ENCODE data around the gene FXYD4. TPM values are rescaled to one million over a fixed set of nuclear protein-coding genes. Genes with fewer than 3 reads are reported as not detected.

The FXYD4 gene
- total and polyA plus RNA-seq, 2 experiments from 2014 or later, result not detected

DNA sequence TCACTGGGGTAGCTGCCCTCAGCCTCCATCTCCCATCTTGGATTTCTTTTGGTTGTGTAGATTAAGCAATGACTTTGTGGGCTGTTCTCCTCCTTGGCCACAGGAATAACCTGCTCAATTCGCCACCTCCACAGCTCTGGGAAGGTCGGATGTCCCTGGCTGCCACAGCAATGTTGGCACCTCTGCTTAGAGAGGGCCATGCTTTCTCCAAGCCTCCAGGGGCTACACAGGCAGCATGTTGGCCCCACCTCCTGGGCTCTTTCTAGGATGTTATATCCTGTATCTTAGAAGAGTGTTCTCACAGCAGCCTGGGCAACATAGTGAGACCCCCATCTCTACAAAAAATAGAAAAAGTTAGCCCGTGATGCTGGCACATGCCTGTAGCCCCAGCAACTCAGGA is 35.4 kb upstream of the FXYD4 start:
- no peaks in the 10 kb centered on the region for H3K79me2 ChIP-seq (replicated peaks; ENCODE audit: insufficient read depth)
- H2AFZ ChIP-seq, result no peak overlapping the region
- ATAC-seq (no peak), DNase-seq (ENCODE audit: low spot score) (no peak)
- Mint-ChIP-seq H3K36me3 (ENCODE audit: low read depth) (no peaks in the 10 kb centered on the region), H3K9me3 (no peaks in the 10 kb centered on the region; the same call in 2 of the 3 replicates), H3K4me3 (no peak overlapping the region), H3K27me3 (ENCODE audit: insufficient read depth, low read depth, poor library complexity) (peaks cover 17% of the 10 kb centered on the region), H3K4me1 (peaks cover 17% of the 10 kb centered on the region), H3K27ac (no peak overlapping the region)
- TF ChIP-seq, protein P1, sequence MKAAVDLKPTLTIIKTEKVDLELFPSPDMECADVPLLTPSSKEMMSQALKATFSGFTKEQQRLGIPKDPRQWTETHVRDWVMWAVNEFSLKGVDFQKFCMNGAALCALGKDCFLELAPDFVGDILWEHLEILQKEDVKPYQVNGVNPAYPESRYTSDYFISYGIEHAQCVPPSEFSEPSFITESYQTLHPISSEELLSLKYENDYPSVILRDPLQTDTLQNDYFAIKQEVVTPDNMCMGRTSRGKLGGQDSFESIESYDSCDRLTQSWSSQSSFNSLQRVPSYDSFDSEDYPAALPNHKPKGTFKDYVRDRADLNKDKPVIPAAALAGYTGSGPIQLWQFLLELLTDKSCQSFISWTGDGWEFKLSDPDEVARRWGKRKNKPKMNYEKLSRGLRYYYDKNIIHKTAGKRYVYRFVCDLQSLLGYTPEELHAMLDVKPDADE (IDR thresholded peaks at IDR 0.05), result no peak
- TF ChIP-seq, protein P2, sequence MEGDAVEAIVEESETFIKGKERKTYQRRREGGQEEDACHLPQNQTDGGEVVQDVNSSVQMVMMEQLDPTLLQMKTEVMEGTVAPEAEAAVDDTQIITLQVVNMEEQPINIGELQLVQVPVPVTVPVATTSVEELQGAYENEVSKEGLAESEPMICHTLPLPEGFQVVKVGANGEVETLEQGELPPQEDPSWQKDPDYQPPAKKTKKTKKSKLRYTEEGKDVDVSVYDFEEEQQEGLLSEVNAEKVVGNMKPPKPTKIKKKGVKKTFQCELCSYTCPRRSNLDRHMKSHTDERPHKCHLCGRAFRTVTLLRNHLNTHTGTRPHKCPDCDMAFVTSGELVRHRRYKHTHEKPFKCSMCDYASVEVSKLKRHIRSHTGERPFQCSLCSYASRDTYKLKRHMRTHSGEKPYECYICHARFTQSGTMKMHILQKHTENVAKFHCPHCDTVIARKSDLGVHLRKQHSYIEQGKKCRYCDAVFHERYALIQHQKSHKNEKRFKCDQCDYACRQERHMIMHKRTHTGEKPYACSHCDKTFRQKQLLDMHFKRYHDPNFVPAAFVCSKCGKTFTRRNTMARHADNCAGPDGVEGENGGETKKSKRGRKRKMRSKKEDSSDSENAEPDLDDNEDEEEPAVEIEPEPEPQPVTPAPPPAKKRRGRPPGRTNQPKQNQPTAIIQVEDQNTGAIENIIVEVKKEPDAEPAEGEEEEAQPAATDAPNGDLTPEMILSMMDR (conservative IDR thresholded peaks at IDR 0.05; ENCODE audit: low read depth in 2 of 2), result no peak
- TF ChIP-seq, protein P3, sequence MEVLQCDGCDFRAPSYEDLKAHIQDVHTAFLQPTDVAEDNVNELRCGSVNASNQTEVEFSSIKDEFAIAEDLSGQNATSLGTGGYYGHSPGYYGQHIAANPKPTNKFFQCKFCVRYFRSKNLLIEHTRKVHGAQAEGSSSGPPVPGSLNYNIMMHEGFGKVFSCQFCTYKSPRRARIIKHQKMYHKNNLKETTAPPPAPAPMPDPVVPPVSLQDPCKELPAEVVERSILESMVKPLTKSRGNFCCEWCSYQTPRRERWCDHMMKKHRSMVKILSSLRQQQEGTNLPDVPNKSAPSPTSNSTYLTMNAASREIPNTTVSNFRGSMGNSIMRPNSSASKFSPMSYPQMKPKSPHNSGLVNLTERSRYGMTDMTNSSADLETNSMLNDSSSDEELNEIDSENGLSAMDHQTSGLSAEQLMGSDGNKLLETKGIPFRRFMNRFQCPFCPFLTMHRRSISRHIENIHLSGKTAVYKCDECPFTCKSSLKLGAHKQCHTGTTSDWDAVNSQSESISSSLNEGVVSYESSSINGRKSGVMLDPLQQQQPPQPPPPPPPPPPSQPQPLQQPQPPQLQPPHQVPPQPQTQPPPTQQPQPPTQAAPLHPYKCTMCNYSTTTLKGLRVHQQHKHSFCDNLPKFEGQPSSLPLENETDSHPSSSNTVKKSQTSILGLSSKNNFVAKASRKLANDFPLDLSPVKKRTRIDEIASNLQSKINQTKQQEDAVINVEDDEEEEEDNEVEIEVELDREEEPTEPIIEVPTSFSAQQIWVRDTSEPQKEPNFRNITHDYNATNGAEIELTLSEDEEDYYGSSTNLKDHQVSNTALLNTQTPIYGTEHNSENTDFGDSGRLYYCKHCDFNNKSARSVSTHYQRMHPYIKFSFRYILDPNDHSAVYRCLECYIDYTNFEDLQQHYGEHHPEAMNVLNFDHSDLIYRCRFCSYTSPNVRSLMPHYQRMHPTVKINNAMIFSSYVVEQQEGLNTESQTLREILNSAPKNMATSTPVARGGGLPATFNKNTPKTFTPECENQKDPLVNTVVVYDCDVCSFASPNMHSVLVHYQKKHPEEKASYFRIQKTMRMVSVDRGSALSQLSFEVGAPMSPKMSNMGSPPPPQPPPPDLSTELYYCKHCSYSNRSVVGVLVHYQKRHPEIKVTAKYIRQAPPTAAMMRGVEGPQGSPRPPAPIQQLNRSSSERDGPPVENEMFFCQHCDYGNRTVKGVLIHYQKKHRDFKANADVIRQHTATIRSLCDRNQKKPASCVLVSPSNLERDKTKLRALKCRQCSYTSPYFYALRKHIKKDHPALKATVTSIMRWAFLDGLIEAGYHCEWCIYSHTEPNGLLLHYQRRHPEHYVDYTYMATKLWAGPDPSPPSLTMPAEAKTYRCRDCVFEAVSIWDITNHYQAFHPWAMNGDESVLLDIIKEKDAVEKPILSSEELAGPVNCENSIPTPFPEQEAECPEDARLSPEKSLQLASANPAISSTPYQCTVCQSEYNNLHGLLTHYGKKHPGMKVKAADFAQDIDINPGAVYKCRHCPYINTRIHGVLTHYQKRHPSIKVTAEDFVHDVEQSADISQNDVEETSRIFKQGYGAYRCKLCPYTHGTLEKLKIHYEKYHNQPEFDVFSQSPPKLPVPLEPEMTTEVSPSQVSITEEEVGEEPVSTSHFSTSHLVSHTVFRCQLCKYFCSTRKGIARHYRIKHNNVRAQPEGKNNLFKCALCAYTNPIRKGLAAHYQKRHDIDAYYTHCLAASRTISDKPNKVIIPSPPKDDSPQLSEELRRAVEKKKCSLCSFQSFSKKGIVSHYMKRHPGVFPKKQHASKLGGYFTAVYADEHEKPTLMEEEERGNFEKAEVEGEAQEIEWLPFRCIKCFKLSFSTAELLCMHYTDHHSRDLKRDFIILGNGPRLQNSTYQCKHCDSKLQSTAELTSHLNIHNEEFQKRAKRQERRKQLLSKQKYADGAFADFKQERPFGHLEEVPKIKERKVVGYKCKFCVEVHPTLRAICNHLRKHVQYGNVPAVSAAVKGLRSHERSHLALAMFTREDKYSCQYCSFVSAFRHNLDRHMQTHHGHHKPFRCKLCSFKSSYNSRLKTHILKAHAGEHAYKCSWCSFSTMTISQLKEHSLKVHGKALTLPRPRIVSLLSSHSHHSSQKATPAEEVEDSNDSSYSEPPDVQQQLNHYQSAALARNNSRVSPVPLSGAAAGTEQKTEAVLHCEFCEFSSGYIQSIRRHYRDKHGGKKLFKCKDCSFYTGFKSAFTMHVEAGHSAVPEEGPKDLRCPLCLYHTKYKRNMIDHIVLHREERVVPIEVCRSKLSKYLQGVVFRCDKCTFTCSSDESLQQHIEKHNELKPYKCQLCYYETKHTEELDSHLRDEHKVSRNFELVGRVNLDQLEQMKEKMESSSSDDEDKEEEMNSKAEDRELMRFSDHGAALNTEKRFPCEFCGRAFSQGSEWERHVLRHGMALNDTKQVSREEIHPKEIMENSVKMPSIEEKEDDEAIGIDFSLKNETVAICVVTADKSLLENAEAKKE (CRISPR knock-in tag; IDR thresholded peaks at IDR 0.05), result no peak
- TF ChIP-seq EZH2phosphoT487 (IDR thresholded peaks at IDR 0.05; ENCODE audit: unreplicated experiment) (no peak), ZNF114 (CRISPR knock-in tag; IDR thresholded peaks at IDR 0.05) (no peak), NANOG (IDR thresholded peaks at IDR 0.05; ENCODE audit: borderline replicate concordance) (no peak), POLR2AphosphoS5 (IDR thresholded peaks at IDR 0.05; ENCODE audit: low read depth) (no peak), ZNF331 (CRISPR knock-in tag; IDR thresholded peaks at IDR 0.05; ENCODE audit: low read depth) (no peak), STAT1 (IDR thresholded peaks at IDR 0.05; ENCODE audit: unreplicated experiment) (no peak)
- no peaks in the 10 kb centered on the region for H3K27me3 ChIP-seq (ENCODE audit: insufficient read depth)
- H3K36me3 ChIP-seq (ENCODE audit: insufficient read depth), result no peaks in the 10 kb centered on the region
- peaks cover 22% of the 10 kb centered on the region for H3K4me1 ChIP-seq (ENCODE audit: insufficient read depth)
- H3K9me2 ChIP-seq (ENCODE audit: insufficient read depth), result no peaks in the 10 kb centered on the region
- H3K4me2 ChIP-seq, result no peak overlapping the region
- no peak overlapping the region for H3K4me3 ChIP-seq
- H3F3A ChIP-seq (replicated peaks; ENCODE audit: low read depth), result peaks cover 3% of the 10 kb centered on the region; the same call in 1 of the 2 replicates
- no peaks in the 10 kb centered on the region for H4K20me1 ChIP-seq (replicated peaks; ENCODE audit: insufficient read depth)
- H3K27ac ChIP-seq (ENCODE audit: low read depth), result no peak overlapping the region
